H9 (cell line): Measurements from ENCODE around the gene MTG2. TPM values are rescaled to one million over a fixed set of nuclear protein-coding genes. Genes with fewer than 3 reads are reported as not detected.

Experiments used
- DNase-seq: peaks from one replicate; pipeline ENCODE4 v3.0.0-alpha.2; 2017
- H2AFZ ChIP-seq: one replicate; pipeline ENCODE4 v1.6.1; 2013; ENCODE audit warnings: mild to moderate bottlenecking, low read length, control low read depth, moderate library complexity
- H2AK5ac ChIP-seq: 2 replicates; pipeline ENCODE4 v1.6.1; 2013; ENCODE audit warnings: low read length, control low read depth, mixed read lengths; ENCODE audit not compliant: insufficient read length
- H2BK120ac ChIP-seq: one replicate; pipeline ENCODE4 v1.6.1; 2013; ENCODE audit warnings: low read depth, mild to moderate bottlenecking, low read length, control low read depth, inconsistent platforms; ENCODE audit not compliant: poor library complexity, severe bottlenecking
- H2BK12ac ChIP-seq: 2 replicates; pipeline ENCODE4 v1.6.1; 2013; ENCODE audit warnings: low read length, control low read depth, mixed read lengths, low read depth; ENCODE audit not compliant: insufficient read length
- H2BK15ac ChIP-seq: 2 replicates; pipeline ENCODE4 v1.6.1; 2013; ENCODE audit warnings: low read depth, low read length, control low read depth
- H2BK20ac ChIP-seq: one replicate; pipeline ENCODE4 v1.6.1; 2013; ENCODE audit warnings: low read depth, mild to moderate bottlenecking, low read length, control low read depth, inconsistent platforms; ENCODE audit not compliant: poor library complexity, severe bottlenecking
- H2BK5ac ChIP-seq: 2 replicates; pipeline ENCODE4 v1.6.1; 2013; ENCODE audit warnings: low read length, control low read depth, mixed read lengths; ENCODE audit not compliant: insufficient read length
- H3K14ac ChIP-seq: 2 replicates; pipeline ENCODE4 v1.6.1; 2013; ENCODE audit warnings: low read length, control low read depth; ENCODE audit not compliant: insufficient read depth
- H3K18ac ChIP-seq: 2 replicates; pipeline ENCODE4 v1.6.1; 2013; ENCODE audit warnings: low read depth, mild to moderate bottlenecking, mixed read lengths, low read length, control low read depth; ENCODE audit not compliant: insufficient read length
- H3K23ac ChIP-seq: 2 replicates; pipeline ENCODE4 v1.6.1; 2013; ENCODE audit warnings: low read length, control low read depth, mixed read lengths, low read depth; ENCODE audit not compliant: insufficient read length
- H3K23me2 ChIP-seq: 2 replicates; pipeline ENCODE4 v1.6.1; 2013; ENCODE audit warnings: low read depth, mild to moderate bottlenecking, mixed read lengths, low read length, control low read depth; ENCODE audit not compliant: insufficient read length, poor library complexity, severe bottlenecking
- H3K27ac ChIP-seq: 2 replicates; pipeline ENCODE4 v1.5.1; 2013; ENCODE audit warnings: low read length, control low read depth, mixed read lengths, low read depth; ENCODE audit not compliant: insufficient read length
- H3K27me3 ChIP-seq: 2 replicates; pipeline ENCODE4 v1.6.1; 2013; ENCODE audit warnings: low read length, control low read depth, inconsistent platforms; ENCODE audit not compliant: insufficient read depth
- H3K4ac ChIP-seq: 2 replicates; pipeline ENCODE4 v1.6.1; 2013; ENCODE audit warnings: low read depth, mild to moderate bottlenecking, control low read depth, inconsistent platforms, low read length, moderate library complexity
- H3K4me1 ChIP-seq: 2 replicates; pipeline ENCODE4 v1.6.1; 2013; ENCODE audit warnings: low read length, control low read depth, inconsistent platforms; ENCODE audit not compliant: insufficient read depth
- H3K4me2 ChIP-seq: 2 replicates; pipeline ENCODE4 v1.6.1; 2013; ENCODE audit warnings: low read length, control low read depth, mixed read lengths; ENCODE audit not compliant: insufficient read length, insufficient read depth
- H3K56ac ChIP-seq: 2 replicates; pipeline ENCODE4 v1.6.1; 2013; ENCODE audit warnings: low read depth, mild to moderate bottlenecking, mixed read lengths, low read length, control low read depth; ENCODE audit not compliant: insufficient read length
- H3K79me1 ChIP-seq: 2 replicates; pipeline ENCODE4 v1.6.1; 2013; ENCODE audit warnings: low read depth, mild to moderate bottlenecking, moderate library complexity, low read length, control low read depth, inconsistent platforms; ENCODE audit not compliant: insufficient read depth, poor library complexity, severe bottlenecking
- H3K79me2 ChIP-seq: 2 replicates; pipeline ENCODE4 v1.6.1; 2013; ENCODE audit warnings: low read length, control low read depth, inconsistent platforms; ENCODE audit not compliant: insufficient read depth
- H3K9ac ChIP-seq: 2 replicates; pipeline ENCODE4 v1.6.1; 2013; ENCODE audit warnings: low read length, control low read depth, mixed read lengths; ENCODE audit not compliant: insufficient read length; ENCODE audit errors: extremely low read depth
- H3K9me3 ChIP-seq: one replicate; pipeline ENCODE4 v1.6.1; 2013; ENCODE audit warnings: low read depth, low read length, inconsistent platforms; ENCODE audit not compliant: control insufficient read depth
- H3T11ph ChIP-seq: one replicate; pipeline ENCODE4 v1.6.1; 2013; ENCODE audit warnings: mild to moderate bottlenecking, low read length, control low read depth, inconsistent platforms
- H4K20me1 ChIP-seq: one replicate; pipeline ENCODE4 v1.6.1; 2013; ENCODE audit not compliant: control insufficient read depth, insufficient read length, insufficient read depth
- H4K5ac ChIP-seq: 2 replicates; pipeline ENCODE4 v1.6.1; 2013; ENCODE audit warnings: low read depth, mild to moderate bottlenecking, mixed read lengths, low read length, control low read depth; ENCODE audit not compliant: insufficient read length
- H4K8ac ChIP-seq: replicated peaks from 2 replicates; pipeline ENCODE4 v1.6.1; 2013; ENCODE audit warnings: low read length, control low read depth, mixed read lengths, low read depth; ENCODE audit not compliant: insufficient read length
- H4K91ac ChIP-seq: 2 replicates; pipeline ENCODE4 v1.6.1; 2013; ENCODE audit warnings: low read depth, mild to moderate bottlenecking, moderate library complexity, mixed read lengths, low read length, control low read depth; ENCODE audit not compliant: insufficient read length
- H3K27ac Mint-ChIP-seq, 3 experiments: 2 replicates in 2 of 3; 3 replicates in 1 of 3; pipeline ENCODE4 v1.8.0; 2020 to 2021; ENCODE audit warnings: mixed read lengths in 3 of 3, mild to moderate bottlenecking in 1 of 3, moderate library complexity in 1 of 3
- H3K27me3 Mint-ChIP-seq: 2 replicates; pipeline ENCODE4 v1.8.0; 2021; ENCODE audit warnings: low read depth, mild to moderate bottlenecking, moderate library complexity, mixed read lengths
- H3K36me3 Mint-ChIP-seq, 3 experiments: 2 replicates in 2 of 3; 3 replicates in 1 of 3; pipeline ENCODE4 v1.8.0; 2020 to 2021; ENCODE audit warnings: low read depth in 3 of 3, mixed read lengths in 3 of 3; ENCODE audit not compliant: insufficient read depth in 1 of 3
- H3K4me1 Mint-ChIP-seq, 2 experiments: 2 replicates each; pipeline ENCODE4 v1.8.0; 2020; ENCODE audit warnings: mixed read lengths in 2 of 2
- H3K4me3 Mint-ChIP-seq, 2 experiments: 2 replicates in 1 of 2; 3 replicates in 1 of 2; pipeline ENCODE4 v1.8.0; 2020 to 2021; ENCODE audit warnings: mild to moderate bottlenecking in 2 of 2, mixed read lengths in 2 of 2, moderate library complexity in 1 of 2
- H3K9me3 Mint-ChIP-seq, 2 experiments: 2 replicates in 1 of 2; 3 replicates in 1 of 2; pipeline ENCODE4 v1.8.0; 2020; ENCODE audit warnings: mild to moderate bottlenecking in 2 of 2, mixed read lengths in 2 of 2, moderate library complexity in 1 of 2
- WGBS: extraction: QIAGEN DNeasy Blood & Tissue Kit; methylation state at CpG from one replicate; pipeline ENCODE4 v1.1.7; 2013; ENCODE audit warnings: missing lambda C conversion rate, low lambda C conversion rate, mixed read lengths; ENCODE audit not compliant: insufficient read length; ENCODE audit errors: extremely low coverage; 5-methylcytosine and 5-hydroxymethylcytosine counted together
- total RNA-seq: library from RNA; stranded (reverse); gene quantifications from 2 replicates; pipeline ENCODE4 v1.2.1, GENCODE V29; 2021
- TF ChIP-seq, protein P1 (sequence below): fragments of 200-600 bp; sonication (generic); conservative IDR thresholded peaks from 3 replicates; pipeline ENCODE4 v1.8.0; 2021; ENCODE audit warnings: antibody characterized with exemption, mild to moderate bottlenecking

MTG2 gene
- total RNA-seq, 1 experiment from 2014 or later = 25.1 TPM

DNA sequence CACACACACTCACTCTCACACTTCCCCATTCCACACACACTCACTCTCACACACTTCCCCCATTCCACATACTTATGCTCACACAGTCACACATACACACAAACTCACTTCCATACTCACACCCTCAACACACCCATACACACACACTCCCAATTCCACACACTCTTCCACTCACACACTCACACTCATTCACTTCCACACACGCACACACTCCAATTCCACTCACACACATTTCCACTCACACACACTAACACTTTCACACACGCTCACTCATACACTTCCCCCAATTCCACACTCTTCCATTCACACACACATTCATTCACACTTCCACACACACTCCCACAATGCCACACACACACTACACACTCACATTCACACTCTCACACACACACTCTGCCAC is 47.4 kb downstream of the MTG2 start:
- Histone ChIP-seq H2AFZ (no peak overlapping the region), H3K23me2 (no peaks in the 10 kb centered on the region), H3K56ac (no peak overlapping the region), H3K23ac (no peak overlapping the region), H4K91ac (no peak overlapping the region), H4K8ac (no peak overlapping the region), H3K18ac (no peak overlapping the region), H2BK15ac (no peak overlapping the region), H3T11ph (no peak overlapping the region), H2BK120ac (no peak overlapping the region), H2AK5ac (no peak overlapping the region), H3K9me3 (no peaks in the 10 kb centered on the region), H3K79me2 (no peaks in the 10 kb centered on the region), H3K9ac (no peak overlapping the region), H3K4me1 (no peaks in the 10 kb centered on the region; the same call in 1 of the 2 replicates), H4K20me1 (no peaks in the 10 kb centered on the region), H3K79me1 (no peaks in the 10 kb centered on the region), H2BK5ac (no peak overlapping the region), H2BK12ac (no peak overlapping the region), H4K5ac (no peak overlapping the region), H3K4ac (no peak overlapping the region), H3K14ac (no peak overlapping the region), H3K4me2 (no peak overlapping the region), H3K27ac (no peak overlapping the region), H3K27me3 (no peaks in the 10 kb centered on the region), H2BK20ac (no peak overlapping the region)
- TF ChIP-seq, protein P1, sequence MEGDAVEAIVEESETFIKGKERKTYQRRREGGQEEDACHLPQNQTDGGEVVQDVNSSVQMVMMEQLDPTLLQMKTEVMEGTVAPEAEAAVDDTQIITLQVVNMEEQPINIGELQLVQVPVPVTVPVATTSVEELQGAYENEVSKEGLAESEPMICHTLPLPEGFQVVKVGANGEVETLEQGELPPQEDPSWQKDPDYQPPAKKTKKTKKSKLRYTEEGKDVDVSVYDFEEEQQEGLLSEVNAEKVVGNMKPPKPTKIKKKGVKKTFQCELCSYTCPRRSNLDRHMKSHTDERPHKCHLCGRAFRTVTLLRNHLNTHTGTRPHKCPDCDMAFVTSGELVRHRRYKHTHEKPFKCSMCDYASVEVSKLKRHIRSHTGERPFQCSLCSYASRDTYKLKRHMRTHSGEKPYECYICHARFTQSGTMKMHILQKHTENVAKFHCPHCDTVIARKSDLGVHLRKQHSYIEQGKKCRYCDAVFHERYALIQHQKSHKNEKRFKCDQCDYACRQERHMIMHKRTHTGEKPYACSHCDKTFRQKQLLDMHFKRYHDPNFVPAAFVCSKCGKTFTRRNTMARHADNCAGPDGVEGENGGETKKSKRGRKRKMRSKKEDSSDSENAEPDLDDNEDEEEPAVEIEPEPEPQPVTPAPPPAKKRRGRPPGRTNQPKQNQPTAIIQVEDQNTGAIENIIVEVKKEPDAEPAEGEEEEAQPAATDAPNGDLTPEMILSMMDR = no peak
- 100% methylated on average over 2 of the region's 2 CpGs for WGBS
- DNase-seq = no peak
- Mint-ChIP-seq H3K4me3 (no peak overlapping the region), H3K27me3 (peaks cover 25% of the 10 kb centered on the region), H3K9me3 (peaks cover 0 to 3% of the 10 kb centered on the region in 2 experiments; a peak in 2 of 5 replicates), H3K36me3 (no peaks in the 10 kb centered on the region), H3K4me1 (peaks cover 2% of the 10 kb centered on the region in 2 experiments; a peak in 2 of 4 replicates), H3K27ac (no peak overlapping the region)
